Testis (tissue), 2 donors: ENCODE results near the gene TRMT10B.

Experiments
- CTCF ChIP-seq, 3 experiments: fragments of 450-650 bp in 2 of 3; fragments of 200-600 bp in 1 of 3; sonication (generic) in 1 of 3; IDR thresholded peaks; one replicate each; pipeline ENCODE4 v1.5.1; 2016 to 2019; ENCODE audit warnings: antibody characterized with exemption in 3 of 3, mild to moderate bottlenecking in 2 of 3, moderate library complexity in 1 of 3
- POLR2A ChIP-seq: fragments of 450-650 bp; IDR thresholded peaks from one replicate; pipeline ENCODE4 v1.6.1; 2017; ENCODE audit warnings: antibody characterized with exemption, mild to moderate bottlenecking, moderate library complexity

GRCh38 chr9:37792122-37792521 is 38.5 kb downstream of the TRMT10B start:
- TF ChIP-seq CTCF (IDR thresholded peaks at IDR 0.05) (no peak), POLR2A (no peak)
